ENCODE results near the gene DTX1. TPM values are rescaled to one million over a fixed set of nuclear protein-coding genes. Genes with fewer than 3 reads are reported as not detected.
A peak's percentile ranks its signal among the peaks of the same experiment; 100 is the strongest.

The DTX1 gene
- total and polyA plus RNA-seq, 2 of the 8 experiments (the other 6 are each of a cell fraction or from before 2014, with no cell fraction given) = 4.7 to 6.9 TPM

- TF ChIP-seq ATF2 (IDR thresholded peaks at IDR 0.05; ENCODE audit: low read length) (no peak), TBP (IDR thresholded peaks at IDR 0.05; ENCODE audit: low read depth, low read length) (no peak), BCL11A (IDR thresholded peaks at IDR 0.05; ENCODE audit: low read depth in 2 of 2, low read length in 2 of 2) (no peak), JUND (IDR thresholded peaks at IDR 0.05; ENCODE audit: low read length) (no peak), ATF3 (IDR thresholded peaks at IDR 0.05; ENCODE audit: insufficient read depth, low read depth, low read length) (no peak), ASH2L (IDR thresholded peaks at IDR 0.05; ENCODE audit: low read length) (peak; percentile 44), CREB1 (IDR thresholded peaks at IDR 0.05) (peak; percentile 69), SIRT6 (IDR thresholded peaks at IDR 0.05; ENCODE audit: low read length) (no peak), GABPA (IDR thresholded peaks at IDR 0.05; ENCODE audit: borderline replicate concordance, insufficient read depth, low read length) (0 out of 2 replicates have a peak, but pooled peaks have one; percentile 10), CBX8 (IDR thresholded peaks at IDR 0.05; ENCODE audit: borderline replicate concordance, low read depth, low read length) (no peak), NANOG (IDR thresholded peaks at IDR 0.05; ENCODE audit: insufficient read depth, low read depth, low read length, poor library complexity, severe bottlenecking) (no peak), USF2 (IDR thresholded peaks at IDR 0.05; ENCODE audit: low read length) (0 out of 2 replicates have a peak, but pooled peaks have one; percentile 23), TCF12 (IDR thresholded peaks at IDR 0.05; ENCODE audit: low read depth, low read length) (no peak), PHF8 (conservative IDR thresholded peaks at IDR 0.05; ENCODE audit: low read depth, low read length) (no peak), SIX5 (IDR thresholded peaks at IDR 0.05; ENCODE audit: low read depth, low read length) (no peak), YY1 (IDR thresholded peaks at IDR 0.05; ENCODE audit: low read depth, low read length) (no peak), SUZ12 (IDR thresholded peaks at IDR 0.05; ENCODE audit: low read length) (no peak), EZH2 (IDR thresholded peaks at IDR 0.05; ENCODE audit: low read depth, low read length, severe bottlenecking) (no peak), RNF2 (IDR thresholded peaks at IDR 0.05; ENCODE audit: borderline replicate concordance, low read depth, low read length, missing control alignments, poor library complexity, severe bottlenecking) (no peak), EGR1 (IDR thresholded peaks at IDR 0.05; ENCODE audit: borderline replicate concordance, low read depth, low read length) (0 out of 2 replicates have a peak, but pooled peaks have one; percentile 3)
Measured at GRCh38 chr12:113135178-113136127, 78.9 kb downstream of the DTX1 start, which contains the start of gene RASAL1 (continued).
